Fibroblast of the conjunctiva (primary cell): ENCODE measurements around the gene AKR7A3.
A peak's percentile ranks its signal among the peaks of the same experiment; 100 is the strongest.
"Not testable (repeated sequence)": the region's sequence is repeated elsewhere in the genome, so short reads cannot be mapped to it uniquely, and the experiment has no call there.

ENCODE experiments used
- DNase-seq: peaks from one replicate; pipeline ENCODE4 v3.0.0-alpha.2; 2010; ENCODE audit warnings: low read depth

AKR7A3 gene

DNA sequence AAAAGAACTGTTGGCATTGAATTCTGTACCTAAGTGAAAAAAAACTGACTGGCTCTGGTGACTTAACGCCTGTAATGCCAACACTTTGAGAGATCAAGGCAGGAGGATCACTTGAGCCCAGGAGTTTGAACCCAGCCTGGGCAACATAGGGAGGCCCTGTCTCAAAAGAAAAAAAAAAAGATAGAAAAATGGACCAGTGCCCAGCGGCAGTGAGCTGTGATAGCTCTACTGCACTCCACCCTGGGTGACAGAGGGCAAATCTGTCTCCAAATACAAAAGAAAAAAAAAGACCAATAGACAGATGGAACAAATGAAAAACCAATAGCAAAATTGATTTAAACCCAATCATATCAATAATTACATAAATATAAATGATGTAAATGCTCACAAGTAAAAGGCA, 674 bp upstream of the AKR7A3 start:
- no peak for DNase-seq

GRCh38 chr1:19287436-19288185, 959 bp downstream of the AKR7A3 start:
- no peak for DNase-seq

DNA sequence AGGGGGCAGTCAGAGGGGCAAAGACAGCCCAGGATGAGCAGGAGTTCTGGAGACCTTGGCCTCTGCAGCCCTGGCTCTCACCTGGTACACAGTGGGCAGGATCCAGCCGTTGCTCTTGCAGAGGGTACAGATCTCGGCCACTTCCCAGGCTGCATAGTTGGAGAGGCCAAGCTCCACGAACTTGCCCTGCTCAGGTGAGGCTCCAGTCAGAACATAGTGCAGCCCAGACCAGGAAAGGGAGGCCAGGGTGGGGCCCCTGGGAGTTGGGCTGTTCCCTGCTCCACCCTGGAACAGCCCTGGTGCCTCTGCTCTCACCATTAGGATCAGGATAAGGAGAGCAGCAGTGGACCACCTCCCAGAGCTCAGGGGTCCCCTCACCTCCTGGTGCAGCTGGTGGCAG, 2.8 kb downstream of the AKR7A3 start:
- DNase-seq = not testable (repeated sequence)

DNA sequence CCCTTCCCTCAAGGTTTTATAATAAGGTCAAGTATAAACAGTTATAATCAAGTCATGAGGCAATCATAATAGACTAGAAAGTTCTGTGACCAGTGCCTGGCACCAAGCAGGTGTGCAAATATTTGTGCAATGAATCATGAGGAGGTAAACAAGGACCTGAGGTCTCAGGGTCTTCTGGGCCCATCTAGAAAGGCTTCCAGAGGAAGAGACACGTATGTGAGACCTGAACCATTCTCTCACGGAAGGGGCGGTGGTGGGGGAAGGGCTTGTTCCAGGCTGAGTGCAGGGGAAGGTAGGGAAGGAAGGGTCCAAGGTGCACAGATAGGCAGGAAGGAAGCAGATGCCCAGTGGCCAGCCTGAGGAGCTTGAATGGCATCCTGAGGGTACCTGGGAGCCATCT, 3.2 kb downstream of the AKR7A3 start:
- not testable (repeated sequence) for DNase-seq

GRCh38 chr1:19284881-19285280, 3.7 kb downstream of the AKR7A3 start:
- DNase-seq = no peak

DNA sequence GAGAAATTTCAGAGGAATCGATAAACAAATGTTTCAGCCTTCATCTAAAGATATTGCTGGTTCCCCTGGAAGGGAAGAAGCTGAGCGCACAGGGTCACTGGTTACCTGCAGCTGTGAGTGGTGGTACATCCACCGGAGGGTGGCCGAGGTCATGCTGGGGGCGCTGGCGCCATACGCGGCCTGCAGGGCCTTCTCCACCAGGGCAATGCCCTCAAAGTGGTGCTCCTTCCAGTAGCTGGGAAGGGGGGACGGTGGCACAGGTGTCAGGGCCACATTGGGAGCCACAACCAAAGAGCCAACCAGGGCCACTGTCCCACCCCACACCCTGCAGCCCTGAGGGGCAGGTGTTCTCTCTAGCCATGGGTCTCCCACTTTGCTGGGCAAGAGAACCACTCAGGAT, 4.7 kb downstream of the AKR7A3 start:
- DNase-seq = no peak

- DNase-seq = no peak
Measured at GRCh38 chr1:19274636-19275035, 13.9 kb downstream of the AKR7A3 start.

DNA sequence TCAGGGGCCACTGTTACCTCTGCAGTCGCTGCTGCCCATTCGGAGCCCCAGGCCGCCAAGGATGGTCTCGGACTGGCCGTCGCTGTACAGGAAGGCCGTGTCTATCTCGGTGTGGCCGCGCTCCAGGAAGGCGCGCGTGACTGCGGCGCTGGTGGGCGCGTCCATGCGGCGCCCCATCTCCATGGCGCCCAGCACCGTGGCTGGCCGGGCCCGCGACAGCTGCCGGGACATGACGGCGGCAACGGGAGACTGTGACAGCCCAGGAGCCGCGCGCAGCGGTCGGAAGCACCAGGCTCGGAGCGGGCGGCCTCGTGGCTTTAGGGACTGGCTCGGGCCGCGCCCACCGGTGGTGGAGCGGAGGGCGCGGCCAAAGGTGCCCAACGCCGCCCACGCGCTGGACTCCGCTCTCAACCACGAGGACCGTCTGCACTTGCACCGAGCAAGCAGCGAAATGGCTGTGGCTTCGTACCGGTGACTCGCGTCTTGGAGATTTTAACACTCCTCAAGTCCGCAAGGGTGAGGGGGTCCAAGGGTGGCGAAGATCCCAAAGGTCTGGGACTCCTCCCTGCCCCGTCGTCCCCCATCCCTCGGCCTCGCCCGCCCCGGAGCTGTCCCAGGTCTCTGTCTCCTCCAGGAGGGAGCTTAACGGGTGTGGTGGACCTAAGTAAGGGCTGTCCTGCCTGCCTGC, 14.6 kb downstream of the AKR7A3 start:
- not testable (repeated sequence) for DNase-seq

DNA sequence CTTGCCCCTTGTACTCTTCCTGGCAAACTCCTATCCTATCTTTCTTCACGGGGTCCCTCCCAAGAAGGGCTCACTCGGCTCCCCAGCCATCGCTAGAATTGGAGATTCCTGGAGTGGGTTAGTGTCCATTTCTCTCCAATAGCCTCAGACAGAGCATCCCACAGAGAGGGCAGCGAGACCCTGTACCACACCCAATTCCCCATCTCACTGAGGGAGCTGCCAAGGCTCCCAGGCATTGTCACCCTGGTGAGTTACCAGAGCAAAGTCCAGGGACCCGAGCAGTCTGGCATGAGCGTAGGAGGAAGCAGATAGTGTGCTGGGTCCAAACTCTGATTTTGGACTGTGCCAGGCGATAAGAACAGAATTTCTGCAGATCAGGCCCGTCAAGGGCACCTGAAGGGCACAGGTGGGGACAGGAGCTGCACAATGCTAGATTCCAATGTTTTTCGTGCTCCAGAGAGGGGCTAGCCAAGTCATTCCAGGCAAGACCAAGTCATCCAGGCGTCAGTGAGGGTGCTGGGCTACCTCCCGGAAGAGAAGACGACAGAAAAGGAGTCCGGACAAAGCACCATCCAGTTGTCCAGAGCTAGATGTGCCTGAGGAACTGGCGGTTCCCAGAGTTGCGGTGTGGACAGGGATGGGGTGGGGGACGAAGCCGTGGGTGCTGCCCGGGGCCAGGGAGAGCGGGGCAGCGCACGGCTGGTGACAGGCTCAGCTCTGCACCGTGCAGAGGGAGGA, 15.3 kb downstream of the AKR7A3 start:
- no peak for DNase-seq

DNA sequence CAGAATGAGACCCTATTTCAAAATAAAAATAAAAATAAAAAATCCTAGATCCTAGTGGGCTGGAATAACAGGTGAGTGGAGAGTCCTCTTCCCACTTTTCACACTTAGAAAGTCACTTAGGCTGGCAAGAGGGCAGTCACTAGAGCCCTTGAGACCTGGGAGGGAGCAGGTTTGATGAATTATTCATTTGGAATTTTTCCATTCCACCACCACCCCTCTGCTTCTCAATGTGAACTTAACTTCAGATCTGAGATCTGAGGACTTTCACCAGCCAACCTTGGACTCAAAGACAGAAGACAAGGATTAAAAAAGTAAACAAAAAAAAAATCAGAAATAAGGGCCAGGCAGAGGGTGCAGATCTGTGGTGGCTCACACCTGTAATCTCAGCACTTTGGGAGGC, 16.5 kb downstream of the AKR7A3 start:
- DNase-seq = no peak

GRCh38 chr1:19270343-19270730, 18.2 kb downstream of the AKR7A3 start:
- not testable (repeated sequence) for DNase-seq

GRCh38 chr1:19269427-19270342, 18.9 kb downstream of the AKR7A3 start:
- not testable (repeated sequence) for DNase-seq

DNA sequence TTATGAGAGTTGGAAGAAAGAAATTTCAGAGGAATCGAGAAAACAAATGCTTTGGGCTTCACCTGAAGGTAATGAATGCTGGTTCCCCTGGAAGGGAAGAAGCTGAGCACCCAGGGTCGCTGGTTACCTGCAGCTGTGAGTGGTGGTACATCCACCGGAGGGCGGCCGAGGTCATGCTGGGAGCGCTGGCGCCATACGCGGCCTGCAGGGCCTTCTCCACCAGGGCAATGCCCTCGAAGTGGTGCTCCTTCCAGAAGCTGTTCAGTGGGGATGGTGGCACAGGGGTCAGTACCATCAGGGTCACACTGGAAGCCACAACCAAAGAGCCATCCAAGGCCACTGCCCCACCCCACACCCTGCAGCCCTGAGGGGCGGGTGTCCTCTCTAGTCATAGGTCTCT, 20.1 kb downstream of the AKR7A3 start:
- DNase-seq = no peak

- DNase-seq = no peak
Measured at GRCh38 chr1:19262744-19263143, 25.8 kb downstream of the AKR7A3 start.

DNA sequence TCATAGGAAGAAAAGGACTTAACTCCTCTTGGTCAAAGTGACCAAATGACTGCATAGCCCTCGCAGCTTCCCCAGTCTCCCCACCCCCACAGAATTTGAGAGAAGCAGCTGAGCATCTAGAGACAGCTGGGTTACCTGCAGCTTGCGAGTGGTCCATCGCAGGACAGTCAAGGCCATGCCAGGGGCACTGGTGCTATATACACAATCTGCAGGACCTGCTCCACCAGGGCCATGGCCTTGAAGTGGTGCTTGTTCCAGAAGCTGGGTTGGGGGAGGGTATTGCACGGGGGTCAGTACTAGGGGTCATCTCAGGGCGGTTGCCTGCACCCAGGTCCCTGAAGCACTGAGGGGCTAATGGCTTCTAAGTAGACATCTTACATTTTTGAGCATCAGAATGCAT, 26.5 kb downstream of the AKR7A3 start:
- no peak for DNase-seq

- DNase-seq = peak; percentile 52
Measured at GRCh38 chr1:19260211-19261138, 28.1 kb downstream of the AKR7A3 start.

GRCh38 chr1:19258353-19258752, 30.2 kb downstream of the AKR7A3 start:
- no peak for DNase-seq

DNA sequence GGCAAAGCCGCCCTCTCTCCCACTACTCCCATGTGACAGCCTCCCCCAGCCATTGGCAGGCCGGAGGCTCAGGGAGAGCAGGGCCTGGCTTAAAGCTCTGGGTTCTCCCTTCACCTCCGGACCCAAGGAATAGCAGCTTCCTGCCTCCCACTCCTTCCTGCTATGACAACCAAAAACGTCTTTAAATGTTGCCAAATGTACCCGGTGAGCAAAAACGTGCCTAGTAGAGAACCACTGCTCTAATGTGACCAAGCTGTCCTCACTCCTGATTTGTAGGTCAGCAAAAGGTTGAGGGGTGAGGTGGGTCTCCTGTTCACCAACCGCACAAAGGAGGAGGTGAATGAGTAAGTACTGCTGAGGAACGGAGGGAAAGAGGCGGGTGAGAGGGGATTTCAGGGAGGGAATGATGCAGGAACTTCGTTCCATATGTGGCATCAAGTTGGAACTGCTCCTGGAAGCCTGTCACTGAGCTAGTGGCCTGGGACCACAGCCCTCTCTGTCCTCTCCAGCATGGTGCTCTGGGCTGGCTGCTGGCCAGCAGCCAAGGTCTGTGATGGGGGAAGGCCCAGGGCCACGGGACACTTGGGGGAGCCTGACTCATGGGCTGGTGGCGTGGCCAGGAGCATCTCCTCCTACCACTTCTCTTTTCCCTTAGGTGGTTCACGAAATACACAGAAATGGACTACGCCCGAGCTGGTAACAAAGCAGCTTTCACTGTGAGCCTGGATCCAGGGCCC, 31.2 kb downstream of the AKR7A3 start:
- no peak for DNase-seq

GRCh38 chr1:19256301-19256700, 32.3 kb downstream of the AKR7A3 start:
- DNase-seq = not testable (repeated sequence)

- DNase-seq = no peak
Measured at GRCh38 chr1:19255288-19255687, 33.3 kb downstream of the AKR7A3 start.
